GM10847 (cell line): ENCODE measurements around the gene KRT8.
"Not testable (repeated sequence)": the region's sequence is repeated elsewhere in the genome, so short reads cannot be mapped to it uniquely, and the experiment has no call there.

ENCODE experiments used
- POLR2A ChIP-seq: IDR thresholded peaks from 2 replicates; pipeline ENCODE4 v1.6.1; 2011; ENCODE audit not compliant: insufficient read length; ENCODE audit errors: extremely low read depth

Gene KRT8

GRCh38 chr12:52904509-52905300 is at the start of gene KRT8:
Gene KRT8, minus strand, starts transcription at chr12:52905076. Its CDS starts 95 bp downstream, at chr12:52904981.
- not testable (repeated sequence) for TF ChIP-seq POLR2A

- no peak for TF ChIP-seq POLR2A
These were observed 48.4 kb upstream of the KRT8 start for GRCh38 chr12:52953181-52953841.

DNA sequence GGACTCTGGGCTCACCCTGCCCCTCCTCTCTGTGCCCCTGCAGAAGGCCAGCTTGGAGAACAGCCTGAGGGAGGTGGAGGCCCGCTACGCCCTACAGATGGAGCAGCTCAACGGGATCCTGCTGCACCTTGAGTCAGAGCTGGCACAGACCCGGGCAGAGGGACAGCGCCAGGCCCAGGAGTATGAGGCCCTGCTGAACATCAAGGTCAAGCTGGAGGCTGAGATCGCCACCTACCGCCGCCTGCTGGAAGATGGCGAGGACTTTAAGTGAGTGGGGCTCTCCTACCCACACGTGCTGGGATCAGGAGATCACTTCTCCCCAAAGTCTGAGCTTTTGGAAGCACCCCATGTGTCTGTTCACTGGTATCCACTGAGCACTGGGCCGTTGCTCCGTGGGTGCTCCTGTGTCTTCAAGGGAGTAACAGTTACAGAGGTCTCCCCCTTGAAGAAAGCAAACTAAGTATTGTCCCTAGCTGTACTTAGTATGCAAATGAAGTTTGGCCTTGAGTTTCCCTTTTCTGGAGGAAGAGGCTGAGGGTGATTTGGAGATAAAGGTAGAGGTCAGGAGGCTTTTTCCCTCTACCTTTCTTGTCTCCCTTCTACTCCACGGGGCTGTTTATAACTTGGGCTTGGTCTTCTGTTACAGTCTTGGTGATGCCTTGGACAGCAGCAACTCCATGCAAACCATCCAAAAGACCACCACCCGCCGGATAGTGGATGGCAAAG is 47.4 kb upstream of the KRT8 start:
- TF ChIP-seq POLR2A: no peak

- TF ChIP-seq POLR2A: no peak
These were observed 46.8 kb upstream of the KRT8 start for GRCh38 chr12:52951640-52952039.

DNA sequence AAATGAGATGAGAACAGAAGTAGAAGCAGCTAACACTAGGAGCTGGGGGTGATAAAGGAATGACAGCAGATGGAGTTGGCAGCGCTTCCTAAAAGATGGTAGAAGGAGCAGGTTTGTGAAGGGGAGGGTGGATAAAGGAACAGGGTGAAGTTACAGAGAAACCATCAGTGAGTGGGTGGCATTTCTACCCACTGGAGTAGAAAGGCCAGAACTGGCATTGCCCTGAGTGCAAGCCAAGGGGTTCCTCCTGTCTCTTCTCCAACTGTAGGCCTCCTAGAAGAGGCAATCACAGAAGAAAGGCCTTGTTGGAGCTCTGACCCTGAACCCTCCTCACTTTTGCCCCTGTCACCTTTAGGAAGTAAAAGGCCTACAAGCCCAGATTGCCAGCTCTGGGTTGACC is 46.2 kb upstream of the KRT8 start:
- no peak for TF ChIP-seq POLR2A

- no peak for TF ChIP-seq POLR2A
These were observed 45.7 kb upstream of the KRT8 start for GRCh38 chr12:52950553-52950952.

GRCh38 chr12:52949413-52950331 is 44.8 kb upstream of the KRT8 start:
- no peak for TF ChIP-seq POLR2A

GRCh38 chr12:52947738-52948423 is 43.0 kb upstream of the KRT8 start:
- TF ChIP-seq POLR2A: no peak

GRCh38 chr12:52946797-52947547 is 42.1 kb upstream of the KRT8 start:
- TF ChIP-seq POLR2A: no peak

GRCh38 chr12:52946334-52946733 is 41.5 kb upstream of the KRT8 start:
- no peak for TF ChIP-seq POLR2A

DNA sequence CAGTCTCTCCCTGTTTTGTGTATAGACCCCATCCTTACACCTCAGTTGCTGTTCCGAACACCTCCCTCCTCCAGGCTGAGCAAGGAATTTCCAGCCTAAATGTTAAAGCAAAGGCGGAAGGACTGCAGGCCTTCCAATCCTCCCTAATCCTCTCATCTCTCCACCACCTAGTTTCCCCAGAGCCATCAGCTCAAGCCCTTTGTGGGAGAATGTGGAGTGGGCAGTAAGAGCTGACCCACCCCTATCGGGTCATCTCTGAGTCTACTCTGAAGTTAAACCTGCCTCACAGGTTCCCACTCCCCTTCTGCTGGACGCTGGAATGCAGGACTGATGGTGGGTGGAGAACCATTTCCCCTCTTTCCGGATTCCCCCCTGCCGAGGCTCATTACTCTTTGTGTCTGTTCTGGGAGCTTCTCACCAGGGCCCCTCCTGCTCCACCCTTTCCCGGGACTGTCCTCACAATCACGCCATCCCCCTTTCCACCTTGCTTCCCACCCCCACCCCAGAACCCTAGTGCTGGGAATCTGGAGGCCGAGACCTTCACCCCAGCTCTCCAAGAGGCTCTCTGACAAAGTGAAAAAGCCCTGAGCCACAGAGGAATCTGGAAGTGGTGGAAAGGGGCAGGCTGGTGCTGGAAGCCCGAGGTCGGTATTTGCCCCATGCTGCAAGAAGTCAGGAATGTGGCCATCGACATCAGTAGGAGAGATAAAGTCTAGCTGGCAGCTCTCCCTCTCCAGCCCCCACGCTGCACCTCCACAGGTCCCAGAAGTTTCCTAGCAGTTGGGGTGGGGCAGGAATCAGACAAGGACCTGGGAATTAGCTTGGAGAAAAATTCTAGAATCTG is 40.7 kb upstream of the KRT8 start:
- TF ChIP-seq POLR2A: no peak

DNA sequence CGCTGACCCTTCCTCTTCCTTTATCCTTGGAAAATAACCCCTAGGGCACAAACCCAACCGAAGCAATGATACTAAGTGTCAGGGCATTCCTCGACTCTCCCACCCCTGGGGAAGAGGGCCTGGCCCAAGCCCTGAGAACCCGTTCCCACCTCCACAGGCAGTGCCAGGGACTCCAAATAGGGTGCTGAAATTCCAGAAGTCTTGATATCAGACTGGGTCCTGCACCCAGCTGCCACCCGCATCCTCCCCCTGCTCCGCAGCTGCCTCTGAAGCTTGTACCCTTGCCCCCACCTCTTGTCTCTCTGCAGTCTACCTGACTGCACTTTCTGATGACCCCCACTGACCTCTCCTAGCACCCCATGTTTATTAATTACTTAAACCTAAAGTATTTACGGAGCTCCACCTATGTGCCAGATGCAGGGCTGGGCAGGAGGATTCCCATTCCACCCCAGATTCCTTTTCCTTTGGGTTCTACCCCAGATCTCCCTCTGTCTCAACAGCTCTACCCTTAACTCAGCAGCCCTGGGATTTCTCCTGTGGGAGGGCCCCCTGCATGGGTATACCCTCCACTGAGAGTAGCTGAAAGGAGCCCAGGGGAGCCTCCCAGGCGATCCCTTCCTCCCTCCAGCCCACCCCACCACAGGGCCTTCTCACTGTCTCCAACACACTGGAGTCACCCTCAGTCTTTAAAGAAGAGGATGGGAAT is 40.0 kb upstream of the KRT8 start:
- TF ChIP-seq POLR2A: no peak
